CD4-positive, alpha-beta T cell (primary cell): Measurements from ENCODE around the gene CCDC102A. TPM values are rescaled to one million over a fixed set of nuclear protein-coding genes. Genes with fewer than 3 reads are reported as not detected.
"Not testable (repeated sequence)": the region's sequence is repeated elsewhere in the genome, so short reads cannot be mapped to it uniquely, and the experiment has no call there.

Experiments
- ATAC-seq: fragments of 200-7000 bp; cut with Tn5 transposase; one replicate; pipeline ENCODE4 v1.10.0; 2022; ENCODE audit warnings: mild to moderate bottlenecking; ENCODE audit not compliant: poor library complexity
- CTCF ChIA-PET: fragments of 350-600 bp; sonication (Branson Sonifier 250); formaldehyde crosslinking; loops from one replicate; lab custom pipeline; 2021; ENCODE audit warnings: antibody characterized with exemption, inconsistent platforms; lab: Charles Lee
- POLR2A ChIA-PET: fragments of 350-600 bp; sonication (Branson Sonifier 250); formaldehyde crosslinking; loops from one replicate; lab custom pipeline; 2021; ENCODE audit warnings: antibody characterized with exemption, inconsistent platforms; lab: Charles Lee
- DNase-seq, 14 experiments: peaks; one replicate each; pipeline ENCODE4 v3.0.0-alpha.2; 2013 to 2020; ENCODE audit warnings: mixed read lengths in 2 of 14
- H3K27ac ChIP-seq, 2 donors: one replicate each; pipeline versions ENCODE4 v1.5.1 to v1.7.0; 2013; ENCODE audit warnings: low read length in 2 of 2, low read depth in 1 of 2, mild to moderate bottlenecking in 1 of 2
- H3K27me3 ChIP-seq, 2 experiments: 1 replicate in 1 of 2; 2 replicates in 1 of 2; pipeline versions ENCODE4 v1.6.1 to v1.7.0; 2013; ENCODE audit warnings: low read length in 2 of 2, control low read depth in 1 of 2, mild to moderate bottlenecking in 1 of 2, moderate library complexity in 1 of 2; ENCODE audit not compliant: insufficient read depth in 2 of 2, control insufficient read depth in 1 of 2
- H3K36me3 ChIP-seq: one replicate; pipeline ENCODE4 v1.6.1; 2013; ENCODE audit warnings: low read length, control low read depth; ENCODE audit not compliant: insufficient read depth
- H3K4me1 ChIP-seq: one replicate; pipeline ENCODE4 v1.6.1; 2013; ENCODE audit warnings: low read length, control low read depth; ENCODE audit not compliant: insufficient read depth
- H3K4me3 ChIP-seq: one replicate; pipeline ENCODE4 v1.5.1; 2013; ENCODE audit warnings: mild to moderate bottlenecking, low read length, moderate library complexity
- H3K9me3 ChIP-seq, 2 experiments: 1 replicate in 1 of 2; 2 replicates in 1 of 2; pipeline versions ENCODE4 v1.6.1 to v1.7.0; 2013; ENCODE audit warnings: low read length in 2 of 2, mild to moderate bottlenecking in 2 of 2, control low read depth in 1 of 2, moderate library complexity in 1 of 2; ENCODE audit not compliant: control insufficient read depth in 1 of 2, insufficient read depth in 1 of 2
- H3K27ac Mint-ChIP-seq: one replicate; pipeline ENCODE4 v1.8.0; 2020; ENCODE audit warnings: mixed read lengths
- H3K27me3 Mint-ChIP-seq: one replicate; pipeline ENCODE4 v1.8.0; 2021; ENCODE audit warnings: mixed read lengths
- H3K36me3 Mint-ChIP-seq: one replicate; pipeline ENCODE4 v1.8.0; 2021; ENCODE audit warnings: low read depth, mixed read lengths
- H3K4me1 Mint-ChIP-seq: one replicate; pipeline ENCODE4 v1.8.0; 2021; ENCODE audit warnings: low read depth, mixed read lengths
- H3K4me3 Mint-ChIP-seq: one replicate; pipeline ENCODE4 v1.8.0; 2020; ENCODE audit warnings: mild to moderate bottlenecking, mixed read lengths
- H3K9me3 Mint-ChIP-seq: one replicate; pipeline ENCODE4 v1.8.0; 2020; ENCODE audit warnings: mixed read lengths
- intact Hi-C, 2 experiments: fragments of 100-400 bp; cut with DNase I in 1 of 2; cut with micrococcal nuclease in 1 of 2; formaldehyde crosslinking; loops; one replicate each; pipeline versions ENCODE4 v1.15.1 to v1.9.0; 2023 to 2025; cut with DNase I, micrococcal nuclease
- total RNA-seq, 174 experiments: library from RNA in 2 of 174; stranded (reverse) in 2 of 174; gene quantifications; one replicate each; pipeline ENCODE4 v1.2.3 and lab custom pipeline; 2021 to 2026
- TF ChIP-seq, protein P1 (sequence below): fragments of 200-600 bp; IDR thresholded peaks from one replicate; pipeline ENCODE4 v1.8.0; 2022; ENCODE audit warnings: antibody characterized with exemption, mild to moderate bottlenecking

Gene CCDC102A
- total RNA-seq, 2 experiments from 2014 or later: 2.0 TPM

DNA sequence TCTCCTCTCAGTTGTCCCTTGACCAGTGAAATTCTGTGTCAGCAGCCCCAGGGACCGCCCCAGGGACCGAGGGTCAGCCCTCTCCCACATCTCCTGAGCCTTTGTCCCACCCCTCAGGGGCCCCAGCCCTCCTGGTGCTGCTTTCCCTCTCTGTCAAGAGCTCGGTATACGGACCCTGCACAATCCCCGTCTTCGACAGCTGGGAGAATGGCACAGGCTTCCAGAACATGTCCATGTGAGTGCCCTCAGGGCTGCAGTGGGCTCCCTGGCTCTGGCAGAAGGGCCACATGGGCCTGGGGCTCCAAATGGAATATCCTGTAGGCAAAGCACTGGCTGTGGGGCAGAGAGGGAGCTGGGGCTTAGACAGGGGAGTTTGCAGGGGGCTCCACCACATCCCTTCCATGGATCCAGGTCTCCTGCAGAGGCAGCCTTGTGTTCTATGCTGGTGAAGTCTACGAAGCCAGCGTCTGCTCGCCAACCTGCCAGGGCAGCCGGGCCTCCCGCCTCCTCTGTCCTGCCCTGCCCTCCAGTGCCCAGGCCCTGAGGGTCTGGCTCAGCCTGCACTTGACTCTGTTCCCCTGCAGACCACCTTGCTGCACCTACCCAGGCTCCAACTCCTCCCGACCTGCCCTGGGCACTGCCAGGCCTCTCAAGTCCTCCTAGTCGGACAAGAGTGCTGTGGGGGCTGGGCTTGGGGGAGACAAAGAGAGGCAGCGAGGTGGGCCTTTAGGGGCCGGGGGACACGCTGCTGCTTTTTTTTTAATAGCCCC lies 34.1 kb upstream of the CCDC102A start:
- TF ChIP-seq, protein P1, sequence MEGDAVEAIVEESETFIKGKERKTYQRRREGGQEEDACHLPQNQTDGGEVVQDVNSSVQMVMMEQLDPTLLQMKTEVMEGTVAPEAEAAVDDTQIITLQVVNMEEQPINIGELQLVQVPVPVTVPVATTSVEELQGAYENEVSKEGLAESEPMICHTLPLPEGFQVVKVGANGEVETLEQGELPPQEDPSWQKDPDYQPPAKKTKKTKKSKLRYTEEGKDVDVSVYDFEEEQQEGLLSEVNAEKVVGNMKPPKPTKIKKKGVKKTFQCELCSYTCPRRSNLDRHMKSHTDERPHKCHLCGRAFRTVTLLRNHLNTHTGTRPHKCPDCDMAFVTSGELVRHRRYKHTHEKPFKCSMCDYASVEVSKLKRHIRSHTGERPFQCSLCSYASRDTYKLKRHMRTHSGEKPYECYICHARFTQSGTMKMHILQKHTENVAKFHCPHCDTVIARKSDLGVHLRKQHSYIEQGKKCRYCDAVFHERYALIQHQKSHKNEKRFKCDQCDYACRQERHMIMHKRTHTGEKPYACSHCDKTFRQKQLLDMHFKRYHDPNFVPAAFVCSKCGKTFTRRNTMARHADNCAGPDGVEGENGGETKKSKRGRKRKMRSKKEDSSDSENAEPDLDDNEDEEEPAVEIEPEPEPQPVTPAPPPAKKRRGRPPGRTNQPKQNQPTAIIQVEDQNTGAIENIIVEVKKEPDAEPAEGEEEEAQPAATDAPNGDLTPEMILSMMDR: no peak
- H3K36me3 Mint-ChIP-seq: no peaks in the 10 kb centered on the region
- peaks cover 12% of the 10 kb centered on the region for H3K36me3 ChIP-seq
- H3K4me1 ChIP-seq: no peaks in the 10 kb centered on the region
- no peaks in the 10 kb centered on the region for H3K9me3 ChIP-seq
- H3K4me3 ChIP-seq: no peak overlapping the region
- H3K9me3 Mint-ChIP-seq: no peaks in the 10 kb centered on the region
- no peak overlapping the region for H3K27ac Mint-ChIP-seq
- no peak overlapping the region for H3K4me3 Mint-ChIP-seq
- no peak for DNase-seq
- H3K4me1 Mint-ChIP-seq: no peaks in the 10 kb centered on the region
- CTCF ChIA-PET: no interaction called here
- no peaks in the 10 kb centered on the region for H3K27me3 ChIP-seq
- intact Hi-C loops: no loop called here
- H3K27me3 Mint-ChIP-seq: no peaks in the 10 kb centered on the region
- POLR2A ChIA-PET: no interaction called here
- no peak overlapping the region for H3K27ac ChIP-seq
- ATAC-seq: no peak

DNA sequence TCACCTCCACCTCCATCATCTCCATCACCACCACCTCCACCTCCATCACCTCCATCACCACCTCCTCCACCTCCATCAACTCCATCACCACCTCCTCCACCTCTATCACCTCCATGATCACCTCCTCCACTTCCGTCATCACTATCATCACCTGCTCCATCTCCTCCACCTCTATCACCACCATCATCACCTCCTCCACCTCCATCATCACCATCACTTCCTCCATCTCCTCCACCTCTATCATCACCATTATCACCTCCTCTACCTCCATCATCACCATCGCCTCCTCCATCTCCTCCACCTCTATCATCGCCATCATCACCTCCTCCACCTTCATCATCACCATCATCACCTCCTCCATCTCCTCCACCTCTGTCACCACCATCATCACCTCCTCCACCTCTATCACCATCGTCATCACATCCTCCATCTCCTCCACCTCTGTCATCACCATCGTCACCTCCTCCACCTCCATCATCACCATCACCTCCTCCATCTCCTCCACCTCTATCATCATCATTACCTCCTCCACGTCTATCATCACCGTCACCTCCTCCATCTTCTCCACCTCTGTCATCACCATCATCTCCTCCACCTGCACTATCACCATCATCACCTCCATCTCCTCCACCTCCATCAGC lies 33.1 kb upstream of the CCDC102A start:
- CTCF ChIA-PET: no interaction called here
- H3K9me3 Mint-ChIP-seq: no peaks in the 10 kb centered on the region
- no peak overlapping the region for H3K27ac ChIP-seq
- POLR2A ChIA-PET: no interaction called here
- H3K27me3 ChIP-seq: no peaks in the 10 kb centered on the region
- no peaks in the 10 kb centered on the region for H3K27me3 Mint-ChIP-seq
- no peaks in the 10 kb centered on the region for H3K36me3 Mint-ChIP-seq
- H3K4me3 ChIP-seq: no peak overlapping the region
- H3K4me1 ChIP-seq: no peaks in the 10 kb centered on the region
- peaks cover 12% of the 10 kb centered on the region for H3K36me3 ChIP-seq
- no peak overlapping the region for H3K27ac Mint-ChIP-seq
- H3K4me3 Mint-ChIP-seq: no peak overlapping the region
- TF ChIP-seq, protein P1: no peak
- ATAC-seq (no peak), DNase-seq (no peak)
- no peaks in the 10 kb centered on the region for H3K9me3 ChIP-seq
- intact Hi-C loops: no loop called here
- H3K4me1 Mint-ChIP-seq: no peaks in the 10 kb centered on the region

DNA sequence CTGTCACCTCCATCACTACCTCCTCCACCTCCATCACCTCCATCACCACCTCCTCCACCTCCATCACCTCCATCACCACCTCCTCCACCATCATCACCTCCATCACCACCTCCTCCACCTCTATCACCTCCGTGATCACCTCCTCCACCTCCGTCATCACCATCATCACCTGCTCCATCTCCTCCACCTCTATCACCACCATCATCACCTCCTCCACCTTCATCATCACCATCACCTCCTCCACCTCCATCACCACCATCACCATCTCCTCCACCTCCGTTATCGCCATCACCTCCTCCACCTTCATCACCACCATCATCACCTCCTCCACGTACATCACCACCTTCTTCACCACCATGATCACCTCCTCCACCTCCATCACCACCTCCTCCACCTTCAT lies 32.4 kb upstream of the CCDC102A start:
- H3K27ac Mint-ChIP-seq, H3K4me3 Mint-ChIP-seq: not testable (repeated sequence)
- peaks cover 12% of the 10 kb centered on the region for H3K36me3 ChIP-seq

More for the DNA sequence above, 32.4 kb upstream of the CCDC102A start:
- ATAC-seq, H3K4me3 ChIP-seq, POLR2A ChIA-PET, DNase-seq, intact Hi-C loops, H3K27me3 ChIP-seq, H3K9me3 ChIP-seq, H3K27me3 Mint-ChIP-seq, H3K4me1 Mint-ChIP-seq, CTCF ChIA-PET, H3K36me3 Mint-ChIP-seq, H3K9me3 Mint-ChIP-seq, H3K27ac ChIP-seq, H3K4me1 ChIP-seq: not testable (repeated sequence)
